ENCODE results near the gene KCTD12.

Gene KCTD12

GRCh38 chr13:76886005-76886291, 257 bp downstream of the KCTD12 start:
- no peak for DNase-seq

GRCh38 chr13:76885203-76886004, 801 bp downstream of the KCTD12 start:
- DNase-seq: no peak

GRCh38 chr13:76884907-76885202, 1.4 kb downstream of the KCTD12 start:
- no peak for DNase-seq

GRCh38 chr13:76884186-76884906, 1.9 kb downstream of the KCTD12 start:
- no peak for DNase-seq

- DNase-seq: no peak
Measured at GRCh38 chr13:76883236-76883635, 3.0 kb downstream of the KCTD12 start.

GRCh38 chr13:76882431-76882830, 3.8 kb downstream of the KCTD12 start:
- no peak for DNase-seq

- no peak for DNase-seq
Measured at GRCh38 chr13:76879883-76880270, 6.3 kb downstream of the KCTD12 start.

GRCh38 chr13:76879203-76879882, 6.9 kb downstream of the KCTD12 start:
- no peak for DNase-seq

- DNase-seq: no peak
Measured at GRCh38 chr13:76878043-76878442, 8.2 kb downstream of the KCTD12 start.

GRCh38 chr13:76875271-76875815, 10.9 kb downstream of the KCTD12 start:
- DNase-seq: no peak

GRCh38 chr13:76874479-76874878, 11.7 kb downstream of the KCTD12 start:
- DNase-seq: no peak

- no peak for DNase-seq
Measured at GRCh38 chr13:76873445-76873844, 12.8 kb downstream of the KCTD12 start.

- DNase-seq: no peak
Measured at GRCh38 chr13:76872675-76873074, 13.5 kb downstream of the KCTD12 start.

- DNase-seq: no peak
Measured at GRCh38 chr13:76871432-76871831, 14.8 kb downstream of the KCTD12 start.

- DNase-seq: no peak
Measured at GRCh38 chr13:76868371-76868770, 17.8 kb downstream of the KCTD12 start.

- no peak for DNase-seq
Measured at GRCh38 chr13:76865996-76866503, 20.2 kb downstream of the KCTD12 start.

- DNase-seq: no peak
Measured at GRCh38 chr13:76865109-76865508, 21.1 kb downstream of the KCTD12 start.

- DNase-seq: no peak
Measured at GRCh38 chr13:76864259-76864658, 21.9 kb downstream of the KCTD12 start.

GRCh38 chr13:76863022-76863421, 23.2 kb downstream of the KCTD12 start:
- DNase-seq: no peak

- no peak for DNase-seq
Measured at GRCh38 chr13:76861859-76862258, 24.3 kb downstream of the KCTD12 start.

GRCh38 chr13:76860706-76861105, 25.5 kb downstream of the KCTD12 start:
- DNase-seq: no peak

GRCh38 chr13:76854894-76855293, 31.3 kb downstream of the KCTD12 start:
- no peak for DNase-seq

GRCh38 chr13:76853921-76854608, 32.1 kb downstream of the KCTD12 start:
- no peak for DNase-seq
